HG03378 (cell line): Measurements from ENCODE around the gene DRAM1.

Experiments
- ATAC-seq: cut with Tn5 transposase; IDR thresholded peaks from one replicate; pipeline ENCODE4 v1.9.1; 2021; ENCODE audit warnings: mild to moderate bottlenecking, moderate library complexity; ENCODE audit not compliant: unreplicated experiment

DRAM1 gene

GRCh38 chr12:101876861-101877805, at the start of gene DRAM1:
DRAM1 (plus strand) TSS chr12:101877580; CDS start chr12:101877790, 210 bp downstream.
- ATAC-seq = peak; percentile 70

- no peak for ATAC-seq
These were observed 48.8 kb upstream of the DRAM1 start for GRCh38 chr12:101828463-101829196.

GRCh38 chr12:101829639-101830366, 47.6 kb upstream of the DRAM1 start:
- ATAC-seq = no peak

GRCh38 chr12:101830367-101831325, 46.7 kb upstream of the DRAM1 start, which contains the start of gene GNPTAB:
GNPTAB (minus strand) TSS chr12:101830959; CDS start chr12:101830675, 284 bp downstream.
- ATAC-seq = peak; percentile 87

- ATAC-seq = no peak
These were observed 45.4 kb upstream of the DRAM1 start for GRCh38 chr12:101832030-101832429.

GRCh38 chr12:101838628-101839323, 38.6 kb upstream of the DRAM1 start:
- peak; percentile 54 for ATAC-seq

- ATAC-seq = no peak
These were observed 37.8 kb upstream of the DRAM1 start for GRCh38 chr12:101839324-101840283.

GRCh38 chr12:101841069-101841468, 36.3 kb upstream of the DRAM1 start:
- ATAC-seq = no peak

- no peak for ATAC-seq
These were observed 32.2 kb upstream of the DRAM1 start for GRCh38 chr12:101845137-101845711.

GRCh38 chr12:101847325-101847724, 30.1 kb upstream of the DRAM1 start:
- ATAC-seq = no peak

- no peak for ATAC-seq
These were observed 27.2 kb upstream of the DRAM1 start for GRCh38 chr12:101850199-101850598.

GRCh38 chr12:101852998-101853397, 24.4 kb upstream of the DRAM1 start:
- ATAC-seq = no peak

GRCh38 chr12:101854747-101855146, 22.6 kb upstream of the DRAM1 start:
- ATAC-seq = peak; percentile 45

- no peak for ATAC-seq
These were observed 22.0 kb upstream of the DRAM1 start for GRCh38 chr12:101855364-101855884.

- no peak for ATAC-seq
These were observed 21.4 kb upstream of the DRAM1 start for GRCh38 chr12:101855976-101856375.

GRCh38 chr12:101856614-101857013, 20.8 kb upstream of the DRAM1 start:
- peak; percentile 6 for ATAC-seq

GRCh38 chr12:101857043-101857558, 20.3 kb upstream of the DRAM1 start:
- ATAC-seq = peak; percentile 61
